GM12878 (cell line): ENCODE data around the gene GPER1. TPM values are rescaled to one million over a fixed set of nuclear protein-coding genes. Genes with fewer than 3 reads are reported as not detected.

Source experiments
- ASH2L ChIP-seq: fragments of 300-600, 200-600 bp; sonication (generic); IDR thresholded peaks from 2 replicates; pipeline ENCODE4 v1.6.1; 2017; ENCODE audit warnings: low read depth, mild to moderate bottlenecking, borderline replicate concordance
- CREM ChIP-seq: IDR thresholded peaks from 2 replicates; pipeline ENCODE4 v1.6.1; 2014; ENCODE audit warnings: antibody characterized with exemption, low read depth
- CTCF ChIP-seq, 3 experiments: IDR thresholded peaks in 2 of 3; conservative IDR thresholded peaks in 1 of 3; 2 replicates each; pipeline ENCODE4 v1.5.1; 2011; ENCODE audit warnings: low read depth in 3 of 3, low read length in 3 of 3, mild to moderate bottlenecking in 3 of 3, control low read depth in 2 of 3, moderate library complexity in 2 of 3, inconsistent platforms in 1 of 3, mixed read lengths in 1 of 3; ENCODE audit not compliant: control insufficient read depth in 2 of 3, insufficient read depth in 1 of 3; ENCODE audit errors: extremely low read depth in 1 of 3
- NFIC ChIP-seq: IDR thresholded peaks from 2 replicates; pipeline ENCODE4 v1.6.1; 2012; ENCODE audit warnings: low read depth, mild to moderate bottlenecking, inconsistent platforms, low read length, moderate library complexity
- RELA ChIP-seq: fragments of 450-650 bp; IDR thresholded peaks from 2 replicates; pipeline ENCODE4 v1.8.0; 2014; ENCODE audit warnings: borderline replicate concordance; ENCODE audit not compliant: partially characterized antibody
- SKIL ChIP-seq: fragments of 450-650 bp; IDR thresholded peaks from 2 replicates; pipeline ENCODE4 v1.6.1; 2017; ENCODE audit warnings: mild to moderate bottlenecking, low read depth, inconsistent platforms; ENCODE audit not compliant: poor library complexity, severe bottlenecking
- YBX1 ChIP-seq: fragments of 450-650 bp; IDR thresholded peaks from 2 replicates; pipeline ENCODE4 v1.6.1; 2016; ENCODE audit warnings: antibody characterized with exemption
- ZNF207 ChIP-seq: fragments of 450-650 bp; IDR thresholded peaks from 2 replicates; pipeline ENCODE4 v1.6.1; 2014; ENCODE audit warnings: antibody characterized with exemption, mild to moderate bottlenecking, borderline replicate concordance
- ZNF592 ChIP-seq: fragments of 450-650 bp; IDR thresholded peaks from 2 replicates; pipeline ENCODE4 v1.6.1; 2017; ENCODE audit warnings: mild to moderate bottlenecking, moderate library complexity
- polyA plus RNA-seq, 11 experiments: library from polyadenylated mRNA; depleted of rRNA in 4 of 11; unstranded in 6 of 11; stranded (reverse) in 5 of 11; fragments of >200 nt; fragmentation: Nextera tagmentation in 4 of 11; fragmentation: Illumina TruSeq in 1 of 11; extraction: Ambion mirVana in 4 of 11; extraction: Trizol in 1 of 11; gene quantifications; 1 replicate in 1 of 11; 2 replicates in 10 of 11; pipeline versions ENCODE4 v1.2.1 to v1.2.3, GENCODE V29; 2011 to 2016; ENCODE audit warnings: inconsistent platforms in 2 of 11, missing spikeins in 2 of 11, low read depth in 1 of 11
- total RNA-seq, 4 experiments: library from RNA; depleted of rRNA in 3 of 4; stranded (reverse); fragments of >200 nt in 3 of 4; fragmentation: Illumina TruSeq in 1 of 4; extraction: Trizol in 1 of 4; gene quantifications; 2 replicates each; pipeline versions ENCODE4 v1.2.1 to v1.2.3, GENCODE V29; 2013 to 2021

Gene GPER1
- total and polyA plus RNA-seq, 10 of the 15 experiments (the other 5 are each of a cell fraction or from before 2014, with no cell fraction given): 0.03 to 6.5 (median 2.6) TPM

- TF ChIP-seq ZNF592 (no peak), NFIC (no peak), ZNF207 (no peak), ASH2L (no peak), RELA (no peak), YBX1 (no peak), CTCF (IDR thresholded peaks at IDR 0.05 in 2 of 3, conservative IDR thresholded peaks at IDR 0.05 in 1 of 3; ENCODE audit: control insufficient read depth in 2 of 3, extremely low read depth in 1 of 3, insufficient read depth in 1 of 3, low read depth in 3 of 3, low read length in 3 of 3) (no peak), CREM (no peak), SKIL (no peak)
These were observed 19.3 kb upstream of the GPER1 start (continued) for GRCh38 chr7:1068619-1069018.
